Retinal pigment epithelial cell (primary cell): Measurements from ENCODE around the gene SPSB2.
"Not testable (repeated sequence)": the region's sequence is repeated elsewhere in the genome, so short reads cannot be mapped to it uniquely, and the experiment has no call there.

Experiments used
- DNase-seq: peaks from one replicate; pipeline ENCODE4 v3.0.0-alpha.2; 2010; ENCODE audit warnings: low read depth
- H3K4me3 ChIP-seq: 2 replicates; pipeline ENCODE4 v1.5.1; 2011; ENCODE audit warnings: mild to moderate bottlenecking, low read length, control low read depth, moderate library complexity
- TF ChIP-seq, protein P1 (sequence below): conservative IDR thresholded peaks from 2 replicates; pipeline ENCODE4 v1.5.1; 2011; ENCODE audit warnings: low read depth, low read length, control low read depth, inconsistent platforms

SPSB2 gene

DNA sequence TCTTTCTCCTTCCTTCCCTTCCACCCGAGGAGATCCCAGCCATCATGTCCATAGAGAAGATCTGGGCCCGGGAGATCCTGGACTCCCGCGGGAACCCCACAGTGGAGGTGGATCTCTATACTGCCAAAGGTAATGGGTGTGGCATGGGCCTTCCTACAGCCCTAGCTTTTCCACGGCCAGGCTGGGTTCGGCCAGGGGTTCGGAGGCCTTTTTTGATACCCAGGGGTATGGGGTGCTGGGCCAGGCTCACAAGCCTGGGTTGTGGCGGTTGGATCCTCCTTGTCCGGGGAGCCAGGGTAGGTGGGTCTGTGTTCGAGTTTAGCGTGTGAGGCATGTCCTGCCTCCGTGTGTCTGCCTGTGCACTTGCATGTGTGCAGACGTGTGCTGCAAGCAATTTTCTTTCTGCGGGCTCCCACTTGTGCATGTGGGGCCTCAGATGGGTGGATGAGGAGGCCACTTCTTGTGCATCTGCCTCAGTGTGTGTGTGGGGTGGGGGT, 42.7 kb upstream of the SPSB2 start:
- TF ChIP-seq, protein P1, sequence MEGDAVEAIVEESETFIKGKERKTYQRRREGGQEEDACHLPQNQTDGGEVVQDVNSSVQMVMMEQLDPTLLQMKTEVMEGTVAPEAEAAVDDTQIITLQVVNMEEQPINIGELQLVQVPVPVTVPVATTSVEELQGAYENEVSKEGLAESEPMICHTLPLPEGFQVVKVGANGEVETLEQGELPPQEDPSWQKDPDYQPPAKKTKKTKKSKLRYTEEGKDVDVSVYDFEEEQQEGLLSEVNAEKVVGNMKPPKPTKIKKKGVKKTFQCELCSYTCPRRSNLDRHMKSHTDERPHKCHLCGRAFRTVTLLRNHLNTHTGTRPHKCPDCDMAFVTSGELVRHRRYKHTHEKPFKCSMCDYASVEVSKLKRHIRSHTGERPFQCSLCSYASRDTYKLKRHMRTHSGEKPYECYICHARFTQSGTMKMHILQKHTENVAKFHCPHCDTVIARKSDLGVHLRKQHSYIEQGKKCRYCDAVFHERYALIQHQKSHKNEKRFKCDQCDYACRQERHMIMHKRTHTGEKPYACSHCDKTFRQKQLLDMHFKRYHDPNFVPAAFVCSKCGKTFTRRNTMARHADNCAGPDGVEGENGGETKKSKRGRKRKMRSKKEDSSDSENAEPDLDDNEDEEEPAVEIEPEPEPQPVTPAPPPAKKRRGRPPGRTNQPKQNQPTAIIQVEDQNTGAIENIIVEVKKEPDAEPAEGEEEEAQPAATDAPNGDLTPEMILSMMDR: no peak
- H3K4me3 ChIP-seq: peak overlapping the region; percentile 82

DNA sequence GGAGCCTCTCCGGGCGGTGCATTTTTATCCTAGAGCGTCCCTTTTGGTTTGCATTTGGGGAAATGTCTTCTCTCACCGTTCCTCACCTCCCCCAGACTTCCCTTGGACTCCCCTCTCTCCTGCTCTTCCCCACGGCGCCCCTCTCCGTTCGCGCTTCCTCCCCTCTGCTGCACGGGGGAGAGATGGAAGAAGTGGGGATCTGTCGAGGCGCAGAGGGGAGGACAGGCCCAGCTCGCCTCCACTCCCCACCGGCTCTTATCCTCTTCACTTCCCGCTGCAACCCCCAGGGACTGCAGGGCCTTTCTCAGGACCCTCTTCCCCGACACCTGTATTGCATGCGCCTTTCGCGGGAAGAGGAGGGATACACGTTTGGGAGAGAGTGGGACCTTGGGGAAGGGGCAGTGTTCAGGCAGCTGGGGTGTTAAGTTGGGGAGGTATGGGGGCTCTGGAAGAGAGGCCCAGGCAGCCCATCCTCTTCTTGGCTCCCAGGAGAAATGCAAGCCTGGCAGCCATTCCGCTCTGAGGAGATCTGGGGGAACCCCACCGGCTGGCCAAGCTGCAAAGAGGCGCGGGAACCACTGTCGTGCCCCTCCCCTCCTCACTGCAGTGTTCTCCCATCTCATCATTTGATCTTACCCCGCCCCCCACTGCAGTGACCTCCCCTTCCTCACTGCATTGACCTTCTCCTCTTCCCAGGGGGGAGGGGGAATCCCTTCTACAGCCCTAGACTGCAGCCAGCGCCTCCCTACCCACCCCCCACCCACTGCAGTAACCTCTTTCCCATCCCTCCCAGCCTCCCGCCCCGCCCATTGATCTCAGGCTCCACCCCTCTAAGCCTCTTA, 42.1 kb upstream of the SPSB2 start:
- H3K4me3 ChIP-seq: peak overlapping the region; percentile 82
- DNase-seq: no peak
- TF ChIP-seq, protein P1: no peak

More for the DNA sequence above, 42.7 kb upstream of the SPSB2 start:
- no peak for DNase-seq

DNA sequence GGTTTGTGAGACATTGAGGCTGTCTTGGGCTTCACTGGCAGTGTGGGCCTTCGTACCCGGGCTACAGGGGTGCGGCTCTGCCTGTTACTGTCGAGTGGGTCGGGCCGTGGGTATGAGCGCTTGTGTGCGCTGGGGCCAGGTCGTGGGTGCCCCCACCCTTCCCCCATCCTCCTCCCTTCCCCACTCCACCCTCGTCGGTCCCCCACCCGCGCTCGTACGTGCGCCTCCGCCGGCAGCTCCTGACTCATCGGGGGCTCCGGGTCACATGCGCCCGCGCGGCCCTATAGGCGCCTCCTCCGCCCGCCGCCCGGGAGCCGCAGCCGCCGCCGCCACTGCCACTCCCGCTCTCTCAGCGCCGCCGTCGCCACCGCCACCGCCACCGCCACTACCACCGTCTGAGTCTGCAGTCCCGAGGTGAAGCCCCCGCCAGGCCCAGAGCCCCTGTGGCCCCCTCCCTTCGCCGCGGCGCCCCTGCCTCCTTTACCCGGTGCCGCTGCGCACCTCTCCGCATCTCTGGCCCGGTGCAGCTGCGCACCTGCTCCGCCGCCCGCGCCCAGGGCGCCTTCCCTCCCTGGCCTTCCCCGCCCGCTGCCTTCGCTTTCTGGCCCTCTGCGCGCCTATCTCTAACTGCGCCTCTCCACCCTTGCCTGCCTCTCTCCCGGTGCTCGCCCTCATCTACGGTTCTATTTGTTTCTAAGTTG, 41.3 kb upstream of the SPSB2 start, which contains the start of gene ENO2:
Gene ENO2, plus strand, starts transcription at position 335 of the 701 bp plus-strand sequence. CDS start 1,253 bp downstream, outside the sequence.
- DNase-seq: no peak
- TF ChIP-seq, protein P1: no peak
- H3K4me3 ChIP-seq: peak within 1 kb of the TSS; percentile 82

DNA sequence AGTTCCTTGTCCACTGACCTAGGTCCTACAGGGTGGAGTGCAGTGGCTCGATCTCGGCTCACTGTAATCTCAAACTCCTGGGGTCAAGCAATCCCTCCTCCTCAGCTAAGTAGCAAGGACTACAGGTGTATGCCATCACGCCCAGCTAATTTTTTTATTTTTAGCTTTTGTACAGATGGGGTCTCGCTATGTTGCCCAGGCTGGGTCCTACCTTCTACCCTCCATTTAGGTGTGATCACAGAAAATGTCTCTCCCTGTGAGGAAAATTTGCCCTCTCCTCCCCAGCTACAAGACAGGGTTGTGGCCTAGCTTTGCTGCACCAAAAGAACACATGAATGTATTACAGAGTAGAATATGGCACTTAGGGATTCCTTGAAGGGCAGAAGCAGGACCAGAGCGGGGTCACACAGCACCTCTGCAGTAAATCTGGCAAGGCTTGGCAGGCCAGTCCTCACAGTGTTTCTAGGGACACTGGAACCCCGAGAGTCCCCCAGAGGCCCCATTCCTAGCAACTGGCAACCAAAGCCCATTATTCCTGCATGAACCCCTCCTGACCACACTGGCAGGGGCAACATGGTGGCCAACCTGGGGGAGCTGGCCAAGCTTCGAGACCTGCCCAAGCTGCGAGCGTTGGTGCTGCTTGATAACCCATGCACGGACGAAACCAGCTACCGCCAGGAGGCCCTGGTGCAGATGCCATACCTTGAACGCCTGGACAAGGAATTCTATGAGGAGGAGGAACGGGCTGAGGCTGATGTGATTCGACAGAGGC, 39.2 kb upstream of the SPSB2 start:
- TF ChIP-seq, protein P1: no peak
- H3K4me3 ChIP-seq: no peak overlapping the region
- no peak for DNase-seq

DNA sequence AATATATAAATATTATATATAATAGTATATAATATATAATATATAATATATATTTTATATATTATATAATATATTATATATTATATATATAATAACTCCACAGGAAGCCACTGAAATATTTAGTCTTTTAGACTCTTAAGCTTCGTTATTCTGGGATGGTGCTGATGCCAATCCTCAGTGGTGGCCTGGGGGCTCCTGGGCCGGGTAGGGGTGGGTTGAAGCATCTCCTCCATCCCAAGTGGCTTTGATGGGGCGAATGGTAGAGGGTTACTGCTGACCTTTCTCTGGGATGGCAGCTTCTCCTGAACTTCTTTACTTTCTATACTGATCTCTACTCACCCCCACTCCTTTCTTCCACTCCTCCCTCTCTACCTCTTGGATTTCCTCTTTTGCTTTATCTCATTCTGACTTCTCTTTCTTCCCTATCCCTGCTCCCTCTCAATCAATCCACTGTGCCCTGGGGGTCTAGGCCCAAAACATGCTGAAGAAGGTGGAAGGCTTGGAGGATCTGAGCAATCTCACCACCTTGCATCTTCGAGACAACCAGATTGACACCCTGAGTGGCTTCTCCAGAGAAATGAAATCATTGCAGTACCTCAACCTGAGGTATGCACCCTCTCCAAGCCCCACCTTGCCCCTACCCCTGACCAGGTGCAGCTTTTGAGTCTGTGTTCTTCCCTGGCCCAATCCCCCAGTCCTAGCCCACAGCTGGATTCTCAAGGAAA, 36.5 kb upstream of the SPSB2 start:
- no peak overlapping the region for H3K4me3 ChIP-seq
- DNase-seq: no peak
- TF ChIP-seq, protein P1: no peak

DNA sequence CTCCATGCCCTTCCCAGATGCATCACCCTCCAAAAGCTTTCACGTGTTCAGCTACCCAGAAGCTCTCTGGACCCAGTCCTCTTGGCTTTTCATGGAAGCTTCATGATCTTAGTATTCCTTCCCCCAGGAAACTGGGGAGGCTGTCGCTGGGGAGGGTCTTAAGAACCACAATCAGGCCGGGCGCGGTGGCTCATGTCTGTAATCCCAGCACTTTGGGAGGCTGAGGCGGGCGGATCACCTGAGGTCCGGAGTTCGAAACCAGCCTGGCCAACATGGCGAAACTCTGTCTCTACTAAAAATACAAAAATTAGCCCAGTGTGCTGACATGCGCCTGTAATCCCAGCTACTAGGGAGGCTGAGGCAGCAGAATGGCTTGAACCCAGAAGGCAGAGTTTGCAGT, 35.0 kb upstream of the SPSB2 start:
- H3K4me3 ChIP-seq, DNase-seq: not testable (repeated sequence)
